GM13976 (cell line): ENCODE data around the gene APCDD1L.

ENCODE experiments used
- DNase-seq: peaks from one replicate; pipeline ENCODE4 v3.0.0; 2012; ENCODE audit warnings: low spot score
- in situ Hi-C: fragments of 300-500 bp; cut with MboI; formaldehyde crosslinking; loops from one replicate; pipeline ENCODE4 v1.12.0; 2022; ENCODE audit warnings: low sequenced_read_pairs, mixed read lengths, inconsistent platforms; ENCODE audit not compliant: unreplicated experiment
- TF ChIP-seq, protein P1 (sequence below): IDR thresholded peaks from 2 replicates; pipeline ENCODE4 v1.5.1; 2012; ENCODE audit warnings: borderline replicate concordance, mild to moderate bottlenecking; ENCODE audit not compliant: insufficient read depth; ENCODE audit errors: extremely low read depth, missing control alignments, control extremely low read depth

Gene APCDD1L

GRCh38 chr20:58461104-58461503 is 54.1 kb downstream of the APCDD1L start:
- TF ChIP-seq, protein P1, sequence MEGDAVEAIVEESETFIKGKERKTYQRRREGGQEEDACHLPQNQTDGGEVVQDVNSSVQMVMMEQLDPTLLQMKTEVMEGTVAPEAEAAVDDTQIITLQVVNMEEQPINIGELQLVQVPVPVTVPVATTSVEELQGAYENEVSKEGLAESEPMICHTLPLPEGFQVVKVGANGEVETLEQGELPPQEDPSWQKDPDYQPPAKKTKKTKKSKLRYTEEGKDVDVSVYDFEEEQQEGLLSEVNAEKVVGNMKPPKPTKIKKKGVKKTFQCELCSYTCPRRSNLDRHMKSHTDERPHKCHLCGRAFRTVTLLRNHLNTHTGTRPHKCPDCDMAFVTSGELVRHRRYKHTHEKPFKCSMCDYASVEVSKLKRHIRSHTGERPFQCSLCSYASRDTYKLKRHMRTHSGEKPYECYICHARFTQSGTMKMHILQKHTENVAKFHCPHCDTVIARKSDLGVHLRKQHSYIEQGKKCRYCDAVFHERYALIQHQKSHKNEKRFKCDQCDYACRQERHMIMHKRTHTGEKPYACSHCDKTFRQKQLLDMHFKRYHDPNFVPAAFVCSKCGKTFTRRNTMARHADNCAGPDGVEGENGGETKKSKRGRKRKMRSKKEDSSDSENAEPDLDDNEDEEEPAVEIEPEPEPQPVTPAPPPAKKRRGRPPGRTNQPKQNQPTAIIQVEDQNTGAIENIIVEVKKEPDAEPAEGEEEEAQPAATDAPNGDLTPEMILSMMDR: no peak
- in situ Hi-C loops: no loop called here

DNA sequence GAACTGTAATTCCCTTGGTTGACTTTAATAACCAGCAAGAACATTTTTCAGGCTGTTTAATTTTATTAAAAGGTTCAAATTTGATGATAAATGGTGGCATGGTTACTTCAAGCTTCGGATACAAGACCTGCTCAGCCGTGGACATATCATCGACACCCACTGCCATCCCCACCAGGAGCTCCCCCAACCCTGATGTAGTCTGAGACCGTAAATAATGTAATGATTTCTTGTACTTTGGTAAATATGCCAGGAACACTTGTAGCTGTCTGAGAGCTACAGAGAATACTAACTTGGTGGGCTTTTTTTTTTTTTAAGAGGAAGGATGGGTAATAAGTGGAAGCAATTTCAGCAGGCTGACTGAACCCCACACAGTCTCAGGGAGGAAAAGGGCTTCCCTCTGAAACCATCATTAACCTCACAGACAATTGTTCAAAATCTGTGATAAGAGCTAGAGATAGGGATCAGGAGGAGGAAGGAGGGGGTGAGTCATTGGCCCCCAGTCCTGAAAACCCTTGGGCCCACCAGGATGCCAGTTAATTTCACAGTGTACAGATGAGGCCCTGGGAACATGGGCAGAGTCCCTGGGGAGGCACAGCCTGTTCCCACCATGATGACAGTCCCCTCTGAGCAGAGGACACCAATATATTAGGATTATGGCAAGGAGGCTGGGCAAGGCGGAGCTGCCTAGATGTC is 56.0 kb downstream of the APCDD1L start:
- TF ChIP-seq, protein P1: no peak
- in situ Hi-C loops: loop anchor here (10.0 kb wide), 1 partner anchor 214 kb away; no protein-coding TSS in a partner anchor
- DNase-seq: no peak

More at GRCh38 chr20:58461104-58461503, 54.1 kb downstream of the APCDD1L start:
- DNase-seq: no peak

DNA sequence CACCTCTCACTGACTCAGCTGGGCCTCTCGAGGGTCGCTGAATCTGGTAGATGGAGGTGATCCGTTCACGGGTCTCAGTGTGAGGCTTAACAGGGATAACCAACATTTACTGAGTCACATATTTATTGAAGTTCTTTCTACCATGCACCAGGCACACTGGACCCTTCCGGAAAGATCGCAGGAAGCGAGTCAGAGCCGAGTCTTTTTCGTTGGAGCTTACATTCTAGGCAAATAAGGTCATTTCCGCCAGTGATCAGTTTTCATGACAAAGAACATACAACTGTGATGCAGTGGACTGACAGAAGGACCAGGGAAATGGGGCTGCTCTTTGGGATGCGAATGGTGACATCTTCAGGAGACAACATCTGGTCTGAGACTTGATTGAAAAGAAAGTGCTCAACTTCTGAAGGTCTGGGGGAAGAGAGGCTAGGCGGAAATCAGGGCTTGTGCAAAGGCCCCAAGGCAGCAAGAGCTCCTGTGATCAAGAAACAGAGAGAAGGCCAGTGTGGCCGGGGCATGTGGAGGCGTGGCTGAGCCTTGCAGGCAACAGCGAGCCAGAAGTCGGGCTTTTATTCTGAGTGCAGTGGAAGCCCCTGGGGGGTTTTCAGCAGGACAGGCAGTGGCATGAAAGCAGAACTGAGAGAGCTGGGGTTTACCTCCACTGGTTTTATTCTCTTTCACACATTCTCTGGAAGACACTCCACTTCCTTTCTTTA is 56.7 kb downstream of the APCDD1L start:
- DNase-seq: peak; percentile 87
- in situ Hi-C loops: loop anchor here (10.0 kb wide), 1 partner anchor 214 kb away; no protein-coding TSS in a partner anchor
- TF ChIP-seq, protein P1: no peak

- DNase-seq: no peak
- TF ChIP-seq, protein P1: no peak
- in situ Hi-C loops: loop anchor here (10.0 kb wide), 1 partner anchor 212 kb away; no protein-coding TSS in a partner anchor
Measured at GRCh38 chr20:58457083-58457695, 58.0 kb downstream of the APCDD1L start.

DNA sequence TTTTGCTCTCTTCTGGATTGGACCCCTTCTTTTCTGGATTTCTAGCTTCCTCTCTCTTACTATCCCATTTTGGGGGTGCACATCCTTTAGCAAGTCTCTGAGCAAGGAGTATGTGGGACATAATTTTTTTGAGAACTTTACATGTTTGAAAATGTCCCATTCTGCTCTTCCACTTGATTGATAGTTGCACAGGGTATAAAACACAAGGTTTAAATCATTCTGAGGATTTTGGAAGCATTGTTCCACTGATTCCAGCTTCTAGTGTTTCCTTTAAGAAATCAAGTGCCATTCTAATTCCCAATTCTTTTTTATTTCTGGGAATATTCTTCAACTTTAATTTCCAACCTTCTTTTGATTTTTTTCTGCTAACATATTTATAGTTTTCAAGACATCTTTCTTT is 60.7 kb downstream of the APCDD1L start:
- in situ Hi-C loops: loop anchor here (10.0 kb wide), 1 partner anchor 210 kb away; no protein-coding TSS in a partner anchor
- TF ChIP-seq, protein P1: no peak
- DNase-seq: no peak

DNA sequence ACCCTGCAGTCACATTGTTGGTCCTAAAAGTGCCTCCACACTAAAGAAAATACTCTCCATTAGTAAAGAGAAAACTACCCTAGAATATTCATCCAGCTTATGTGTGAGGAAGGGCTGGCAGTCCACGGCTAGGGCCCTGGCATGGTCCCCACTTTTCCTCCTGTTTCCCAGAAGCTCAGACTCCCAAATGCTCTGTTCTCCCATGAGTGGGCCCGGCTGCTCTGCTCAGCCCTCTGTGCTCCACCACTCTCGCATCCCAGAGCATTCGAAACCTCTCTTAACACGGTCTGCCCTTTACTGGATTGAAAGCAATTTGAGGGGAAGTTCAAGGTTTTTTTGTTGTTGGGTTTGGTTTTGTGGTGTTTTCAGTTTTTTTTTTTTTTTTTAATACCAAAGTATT is 61.8 kb downstream of the APCDD1L start:
- in situ Hi-C loops: loop anchor here (10.0 kb wide), 1 partner anchor 209 kb away; no protein-coding TSS in a partner anchor
- no peak for DNase-seq
- TF ChIP-seq, protein P1: no peak
